Panc1 (cell line): ENCODE measurements around the gene PLAAT5. TPM values are rescaled to one million over a fixed set of nuclear protein-coding genes. Genes with fewer than 3 reads are reported as not detected.

Experiments used
- ATAC-seq: fragments of 200-7000 bp; cut with Tn5 transposase; 2 replicates; pipeline ENCODE4 v1.9.1; 2020; ENCODE audit warnings: mild to moderate bottlenecking, moderate library complexity
- BruUV-seq: library from RNA; stranded (reverse); fragments of 400-500 nt; replicated peaks from 2 replicates; lab custom pipeline; 2021; lab: Mats Ljungman, UMichigan
- CTCF ChIA-PET: fragments of 300-600 bp; sonication (Branson Sonifier 250); formaldehyde crosslinking; loops from one replicate; lab custom pipeline; 2022; ENCODE audit warnings: antibody characterized with exemption; lab: Charles Lee
- POLR2A ChIA-PET: fragments of 300-600 bp; sonication (Branson Sonifier 250); formaldehyde crosslinking; loops from one replicate; lab custom pipeline; 2022; ENCODE audit warnings: antibody characterized with exemption; lab: Charles Lee
- DNase-seq: peaks from one replicate; pipeline ENCODE4 v3.0.0-alpha.2; 2010; ENCODE audit warnings: low read depth, low spot score
- H3K27ac ChIP-seq: 2 replicates; pipeline ENCODE4 v1.5.1; 2011; ENCODE audit warnings: mild to moderate bottlenecking, low read length, inconsistent platforms
- H3K27me3 ChIP-seq: fragments of 200-500 bp; sonication (Bioruptor generic); 2 replicates; pipeline ENCODE4 v1.6.0; 2014; ENCODE audit warnings: low read length, inconsistent platforms; ENCODE audit not compliant: control insufficient read depth, insufficient read depth
- H3K36me3 ChIP-seq: fragments of 200-500 bp; sonication (Bioruptor generic); 2 replicates; pipeline ENCODE4 v1.5.1; 2014; ENCODE audit warnings: inconsistent platforms, mild to moderate bottlenecking, low read length, moderate library complexity; ENCODE audit not compliant: control insufficient read depth, insufficient read depth
- H3K4me1 ChIP-seq: 2 replicates; pipeline ENCODE4 v1.5.1; 2011; ENCODE audit warnings: inconsistent platforms, mild to moderate bottlenecking, low read length, moderate library complexity; ENCODE audit not compliant: control insufficient read depth, insufficient read depth
- H3K4me3 ChIP-seq, 2 experiments: 2 replicates each; pipeline ENCODE4 v1.5.1; 2011 to 2012; ENCODE audit warnings: low read depth in 2 of 2, low read length in 2 of 2, mild to moderate bottlenecking in 2 of 2, inconsistent platforms in 1 of 2, moderate library complexity in 1 of 2
- H3K9me3 ChIP-seq: fragments of 200-500 bp; sonication (Bioruptor generic); 2 replicates; pipeline ENCODE4 v1.5.1; 2014; ENCODE audit warnings: low read depth, mild to moderate bottlenecking, inconsistent platforms, low read length, moderate library complexity; ENCODE audit not compliant: control insufficient read depth, insufficient read depth
- POLR2AphosphoS5 ChIP-seq: IDR thresholded peaks from 2 replicates; pipeline ENCODE4 v1.6.1; 2012; ENCODE audit warnings: mild to moderate bottlenecking, low read depth, low read length, moderate library complexity
- SIN3A ChIP-seq: IDR thresholded peaks from 2 replicates; pipeline ENCODE4 v1.6.1; 2012; ENCODE audit warnings: low read depth, mild to moderate bottlenecking, low read length, moderate library complexity, borderline replicate concordance; ENCODE audit not compliant: insufficient read depth
- TCF7L2 ChIP-seq: IDR thresholded peaks from 2 replicates; pipeline ENCODE4 v1.6.1; 2011; ENCODE audit warnings: mild to moderate bottlenecking, low read depth, low read length, inconsistent platforms
- in situ Hi-C: cut with HindIII; loops from 2 replicates; pipeline ENCODE4 v1.10.0; 2016; ENCODE audit warnings: low sequenced_read_pairs, low pct_unique_long_range_greater_than_20kb
- intact Hi-C: fragments of 100-400 bp; cut with micrococcal nuclease; formaldehyde crosslinking; loops from one replicate; pipeline ENCODE4 v1.10.0; 2022; ENCODE audit not compliant: unreplicated experiment
- total RNA-seq: library from RNA; stranded (reverse); gene quantifications from one replicate; pipeline ENCODE4 v1.2.1, GENCODE V29; 2021; ENCODE audit not compliant: unreplicated experiment
- TF ChIP-seq, protein P1 (sequence below): fragments of 450-650 bp; IDR thresholded peaks from 2 replicates; pipeline ENCODE4 v1.5.1; 2017; ENCODE audit warnings: mild to moderate bottlenecking
- TF ChIP-seq, protein P2 (sequence below), 2 experiments: IDR thresholded peaks; 2 replicates each; pipeline ENCODE4 v1.6.1; 2011 to 2012; ENCODE audit warnings: low read depth in 2 of 2, control low read depth in 1 of 2, low read length in 1 of 2, mild to moderate bottlenecking in 1 of 2, moderate library complexity in 1 of 2; ENCODE audit not compliant: insufficient read depth in 1 of 2

PLAAT5 gene
- total RNA-seq, 1 experiment from 2014 or later: not detected

DNA sequence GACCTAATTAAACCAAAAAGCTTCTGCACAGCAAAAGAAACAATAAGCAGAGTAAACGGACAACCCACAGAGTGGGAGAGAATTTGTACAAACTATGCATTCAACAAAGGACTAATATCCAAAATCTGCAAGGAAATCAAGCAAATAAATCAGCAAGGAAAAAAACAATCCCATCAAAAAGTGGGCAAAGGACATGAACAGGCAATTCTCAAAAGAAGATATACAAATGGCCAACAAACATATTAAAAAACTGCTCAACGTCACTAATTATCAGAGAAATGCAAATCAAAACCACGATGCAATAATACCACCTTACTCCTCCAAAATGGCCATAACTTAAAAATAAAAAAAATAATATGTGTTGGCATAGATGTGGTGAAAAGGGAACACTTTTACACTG is 5.2 kb downstream of the PLAAT5 start:
- intact Hi-C loops (no loop called here), in situ Hi-C loops (no loop called here)
- ATAC-seq (no peak), DNase-seq (no peak)
- H3K9me3 ChIP-seq: no peaks in the 10 kb centered on the region
- no peaks in the 10 kb centered on the region for H3K36me3 ChIP-seq
- TF ChIP-seq, protein P1, sequence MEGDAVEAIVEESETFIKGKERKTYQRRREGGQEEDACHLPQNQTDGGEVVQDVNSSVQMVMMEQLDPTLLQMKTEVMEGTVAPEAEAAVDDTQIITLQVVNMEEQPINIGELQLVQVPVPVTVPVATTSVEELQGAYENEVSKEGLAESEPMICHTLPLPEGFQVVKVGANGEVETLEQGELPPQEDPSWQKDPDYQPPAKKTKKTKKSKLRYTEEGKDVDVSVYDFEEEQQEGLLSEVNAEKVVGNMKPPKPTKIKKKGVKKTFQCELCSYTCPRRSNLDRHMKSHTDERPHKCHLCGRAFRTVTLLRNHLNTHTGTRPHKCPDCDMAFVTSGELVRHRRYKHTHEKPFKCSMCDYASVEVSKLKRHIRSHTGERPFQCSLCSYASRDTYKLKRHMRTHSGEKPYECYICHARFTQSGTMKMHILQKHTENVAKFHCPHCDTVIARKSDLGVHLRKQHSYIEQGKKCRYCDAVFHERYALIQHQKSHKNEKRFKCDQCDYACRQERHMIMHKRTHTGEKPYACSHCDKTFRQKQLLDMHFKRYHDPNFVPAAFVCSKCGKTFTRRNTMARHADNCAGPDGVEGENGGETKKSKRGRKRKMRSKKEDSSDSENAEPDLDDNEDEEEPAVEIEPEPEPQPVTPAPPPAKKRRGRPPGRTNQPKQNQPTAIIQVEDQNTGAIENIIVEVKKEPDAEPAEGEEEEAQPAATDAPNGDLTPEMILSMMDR: no peak
- no peak for TF ChIP-seq TCF7L2
- no peak for TF ChIP-seq POLR2AphosphoS5
- no peak for TF ChIP-seq SIN3A
- TF ChIP-seq, protein P2, sequence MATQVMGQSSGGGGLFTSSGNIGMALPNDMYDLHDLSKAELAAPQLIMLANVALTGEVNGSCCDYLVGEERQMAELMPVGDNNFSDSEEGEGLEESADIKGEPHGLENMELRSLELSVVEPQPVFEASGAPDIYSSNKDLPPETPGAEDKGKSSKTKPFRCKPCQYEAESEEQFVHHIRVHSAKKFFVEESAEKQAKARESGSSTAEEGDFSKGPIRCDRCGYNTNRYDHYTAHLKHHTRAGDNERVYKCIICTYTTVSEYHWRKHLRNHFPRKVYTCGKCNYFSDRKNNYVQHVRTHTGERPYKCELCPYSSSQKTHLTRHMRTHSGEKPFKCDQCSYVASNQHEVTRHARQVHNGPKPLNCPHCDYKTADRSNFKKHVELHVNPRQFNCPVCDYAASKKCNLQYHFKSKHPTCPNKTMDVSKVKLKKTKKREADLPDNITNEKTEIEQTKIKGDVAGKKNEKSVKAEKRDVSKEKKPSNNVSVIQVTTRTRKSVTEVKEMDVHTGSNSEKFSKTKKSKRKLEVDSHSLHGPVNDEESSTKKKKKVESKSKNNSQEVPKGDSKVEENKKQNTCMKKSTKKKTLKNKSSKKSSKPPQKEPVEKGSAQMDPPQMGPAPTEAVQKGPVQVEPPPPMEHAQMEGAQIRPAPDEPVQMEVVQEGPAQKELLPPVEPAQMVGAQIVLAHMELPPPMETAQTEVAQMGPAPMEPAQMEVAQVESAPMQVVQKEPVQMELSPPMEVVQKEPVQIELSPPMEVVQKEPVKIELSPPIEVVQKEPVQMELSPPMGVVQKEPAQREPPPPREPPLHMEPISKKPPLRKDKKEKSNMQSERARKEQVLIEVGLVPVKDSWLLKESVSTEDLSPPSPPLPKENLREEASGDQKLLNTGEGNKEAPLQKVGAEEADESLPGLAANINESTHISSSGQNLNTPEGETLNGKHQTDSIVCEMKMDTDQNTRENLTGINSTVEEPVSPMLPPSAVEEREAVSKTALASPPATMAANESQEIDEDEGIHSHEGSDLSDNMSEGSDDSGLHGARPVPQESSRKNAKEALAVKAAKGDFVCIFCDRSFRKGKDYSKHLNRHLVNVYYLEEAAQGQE (IDR thresholded peaks at IDR 0.05; ENCODE audit: insufficient read depth in 1 of 2, low read depth in 2 of 2, low read length in 1 of 2): no peak
- POLR2A ChIA-PET: no interaction called here
- CTCF ChIA-PET: no interaction called here
- H3K4me1 ChIP-seq: no peaks in the 10 kb centered on the region
- H3K27me3 ChIP-seq: peaks cover 12% of the 10 kb centered on the region
- BruUV-seq: no TSS peak
- H3K4me3 ChIP-seq: no peak overlapping the region
- H3K27ac ChIP-seq: no peak overlapping the region

DNA sequence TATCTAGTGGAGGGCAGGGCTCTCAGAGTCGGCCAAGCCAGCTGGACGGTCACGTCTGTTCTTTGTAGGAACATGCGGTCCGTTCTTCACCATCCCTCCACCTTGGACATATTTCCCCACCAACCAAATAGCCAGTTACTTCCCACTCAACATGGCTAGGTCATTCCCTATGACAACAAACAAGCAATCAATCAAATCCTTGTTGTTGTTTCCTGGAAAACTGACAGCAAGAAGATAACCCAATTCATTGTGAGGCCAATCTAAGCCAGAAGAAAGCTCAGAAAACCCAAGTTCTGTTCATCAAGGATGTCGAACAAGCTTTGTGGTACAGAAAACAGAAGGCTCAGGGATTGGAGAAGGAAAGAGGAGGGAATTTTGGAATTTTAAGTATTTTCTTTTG is 10.9 kb downstream of the PLAAT5 start:
- TF ChIP-seq, protein P1: no peak
- TF ChIP-seq, protein P2 (IDR thresholded peaks at IDR 0.05; ENCODE audit: insufficient read depth in 1 of 2, low read depth in 2 of 2, low read length in 1 of 2): no peak
- TF ChIP-seq SIN3A: no peak
- TF ChIP-seq POLR2AphosphoS5: no peak
- no peak for TF ChIP-seq TCF7L2
- no TSS peak for BruUV-seq
- H3K36me3 ChIP-seq: no peaks in the 10 kb centered on the region
- H3K4me1 ChIP-seq: no peaks in the 10 kb centered on the region
- no peaks in the 10 kb centered on the region for H3K27me3 ChIP-seq
- intact Hi-C loops: no loop called here
- in situ Hi-C loops: no loop called here
- POLR2A ChIA-PET: no interaction called here
- no peaks in the 10 kb centered on the region for H3K9me3 ChIP-seq
- DNase-seq (no peak), ATAC-seq (no peak)
- H3K27ac ChIP-seq: no peak overlapping the region
- CTCF ChIA-PET: interaction anchor here (1.0 kb wide), 1 partner anchor 41 kb away, joined by 3 read pairs; no protein-coding TSS in a partner anchor
- no peak overlapping the region for H3K4me3 ChIP-seq
